ENCODE measurements around the gene ACACA.

The ACACA gene

GRCh38 chr17:37123941-37124820, 282.5 kb downstream of the ACACA start:
- DNase-seq, result no peak

GRCh38 chr17:37123386-37123785, 283.2 kb downstream of the ACACA start:
- no peak for DNase-seq

- DNase-seq, result no peak
These were observed 285.0 kb downstream of the ACACA start for GRCh38 chr17:37121616-37122015.

GRCh38 chr17:37118366-37119137, 288.1 kb downstream of the ACACA start:
- no peak for DNase-seq

GRCh38 chr17:37117373-37118142, 289.1 kb downstream of the ACACA start:
- DNase-seq, result peak; percentile 17

- DNase-seq, result no peak
These were observed 289.9 kb downstream of the ACACA start for GRCh38 chr17:37116671-37117185.

- DNase-seq, result no peak
These were observed 295.3 kb downstream of the ACACA start for GRCh38 chr17:37111329-37111728.

- no peak for DNase-seq
These were observed 295.9 kb downstream of the ACACA start for GRCh38 chr17:37110746-37111145.

GRCh38 chr17:37109731-37110710, 296.6 kb downstream of the ACACA start:
- no peak for DNase-seq

- no peak for DNase-seq
These were observed 297.5 kb downstream of the ACACA start for GRCh38 chr17:37109106-37109505.

GRCh38 chr17:37107406-37108083, 299.1 kb downstream of the ACACA start:
- peak; percentile 11 for DNase-seq

- DNase-seq, result no peak
These were observed 300.6 kb downstream of the ACACA start for GRCh38 chr17:37106049-37106448.

GRCh38 chr17:37103231-37103630, 303.4 kb downstream of the ACACA start:
- DNase-seq, result no peak

- no peak for DNase-seq
These were observed 305.3 kb downstream of the ACACA start for GRCh38 chr17:37101306-37101705.

- DNase-seq, result no peak
These were observed 306.4 kb downstream of the ACACA start for GRCh38 chr17:37100231-37100630.

GRCh38 chr17:37098910-37099664, 307.5 kb downstream of the ACACA start:
- DNase-seq, result no peak

GRCh38 chr17:37098152-37098551, 308.5 kb downstream of the ACACA start:
- no peak for DNase-seq

GRCh38 chr17:37097154-37097553, 309.5 kb downstream of the ACACA start:
- DNase-seq, result no peak

GRCh38 chr17:37096071-37096470, 310.6 kb downstream of the ACACA start:
- DNase-seq, result no peak

GRCh38 chr17:37094391-37094790, 312.2 kb downstream of the ACACA start:
- DNase-seq, result no peak

Measured in COR-L47 (cell line).